HG03442 (cell line): ENCODE data around the gene TMEM178A.
A peak's percentile ranks its signal among the peaks of the same experiment; 100 is the strongest.
"Not testable (repeated sequence)": the region's sequence is repeated elsewhere in the genome, so short reads cannot be mapped to it uniquely, and the experiment has no call there.

Experiments
- ATAC-seq: cut with Tn5 transposase; IDR thresholded peaks from one replicate; pipeline ENCODE4 v1.9.1; 2021; ENCODE audit warnings: mild to moderate bottlenecking, moderate library complexity; ENCODE audit not compliant: unreplicated experiment

The TMEM178A gene

DNA sequence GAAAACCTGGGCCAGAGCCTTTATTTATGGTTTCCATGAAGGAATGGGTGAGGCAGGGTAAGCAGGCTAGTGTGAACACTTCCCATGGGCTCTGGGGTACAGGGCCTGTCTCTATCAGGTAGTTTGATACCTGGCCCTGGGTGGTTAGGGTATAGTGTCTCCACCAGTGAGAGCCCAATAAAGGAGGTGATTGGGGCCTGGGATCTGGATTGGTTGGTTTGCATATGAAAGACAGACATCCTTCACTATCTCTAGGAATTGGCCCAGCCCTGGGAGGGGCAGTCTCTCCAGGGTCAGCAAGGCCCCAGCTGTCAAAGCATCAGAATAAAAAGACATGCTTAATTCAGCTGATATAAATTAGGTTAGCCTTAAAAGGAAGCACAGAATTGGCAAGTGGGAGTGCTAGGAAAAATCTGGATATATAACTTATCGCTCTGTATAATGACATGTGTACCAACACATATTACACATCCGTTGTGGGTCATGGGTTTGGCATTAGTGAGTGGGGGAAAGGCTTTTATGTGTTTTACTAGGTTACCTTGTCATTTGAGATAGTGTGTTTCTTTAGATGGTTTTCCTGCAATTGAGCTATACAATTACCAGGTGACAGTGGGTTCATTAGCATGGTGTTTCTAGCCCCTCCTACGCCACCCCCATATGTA, 18.5 kb upstream of the TMEM178A start:
- ATAC-seq, result no peak

DNA sequence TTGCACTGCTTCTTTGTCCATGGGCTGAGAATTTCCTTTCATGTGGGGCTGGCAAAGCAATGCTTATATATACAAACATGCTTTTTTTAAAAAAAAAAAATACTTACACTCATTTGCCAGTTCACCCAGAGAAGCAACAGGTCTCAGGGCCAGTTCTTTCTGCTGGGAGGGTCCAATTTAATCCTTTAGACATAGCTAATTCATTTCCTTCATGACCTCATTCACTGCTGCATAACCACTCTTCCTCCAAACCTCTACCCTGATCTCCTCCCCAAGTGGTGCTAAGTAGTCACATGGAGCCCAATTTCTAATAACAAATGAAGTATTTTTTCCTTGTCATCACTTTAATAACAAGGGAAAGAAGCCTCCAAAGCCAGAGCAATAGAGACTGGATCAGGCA, 17.1 kb upstream of the TMEM178A start:
- ATAC-seq, result no peak

DNA sequence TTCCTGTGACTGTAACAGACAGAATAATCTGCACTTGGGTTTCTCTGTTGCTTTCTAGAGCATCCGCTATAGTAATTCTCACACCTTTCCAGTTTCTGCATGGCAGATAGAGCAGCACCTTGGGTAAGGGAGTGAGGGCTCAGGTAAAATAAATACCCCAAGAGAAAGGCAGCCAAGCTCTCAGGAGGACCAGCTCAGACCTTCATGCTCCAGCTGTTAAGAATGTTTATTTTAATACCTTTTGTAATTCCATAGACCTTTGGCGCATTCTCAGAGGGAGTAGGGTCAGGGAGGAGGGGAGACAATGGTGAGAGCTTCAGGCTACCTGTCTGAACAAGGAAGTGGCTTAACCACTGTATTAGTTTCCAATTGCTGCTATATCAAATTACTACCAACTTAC, 16.2 kb upstream of the TMEM178A start:
- ATAC-seq, result no peak

DNA sequence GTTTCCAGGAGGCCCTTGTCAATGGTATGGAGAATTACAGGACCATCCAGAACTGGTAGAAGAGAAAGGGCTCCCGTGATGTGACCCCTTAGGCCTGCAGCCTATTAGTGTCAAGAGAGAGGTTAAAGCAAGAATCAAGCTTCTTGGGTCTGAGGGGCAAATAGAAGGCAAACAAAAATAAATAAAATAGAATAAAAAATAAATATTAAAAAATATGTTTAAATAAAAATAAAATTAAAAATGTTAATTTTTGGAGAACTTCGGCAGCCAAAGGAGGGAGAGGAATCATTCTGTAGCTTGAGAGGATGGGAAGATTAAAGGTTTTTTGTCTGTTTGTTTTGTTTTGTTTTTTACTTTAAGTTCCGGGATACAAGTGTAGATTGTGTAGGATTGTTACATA, 15.2 kb upstream of the TMEM178A start:
- no peak for ATAC-seq

DNA sequence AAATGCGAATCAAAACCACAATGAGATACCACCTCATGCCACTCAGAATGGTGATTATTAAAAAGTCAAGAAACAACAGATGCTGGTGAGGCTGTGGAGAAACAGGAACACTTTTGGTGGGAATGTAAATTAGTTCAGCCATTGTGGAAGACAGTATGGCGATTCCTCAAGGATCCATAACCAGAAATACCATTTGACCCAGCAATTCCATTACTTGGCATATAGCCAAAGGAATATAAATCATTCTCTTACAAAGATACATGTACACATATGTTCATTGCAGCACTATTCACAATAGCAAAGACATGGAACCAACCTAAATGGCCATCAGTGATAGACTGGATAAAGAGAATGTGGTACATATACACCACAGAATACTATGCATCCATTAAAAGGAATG, 9.5 kb upstream of the TMEM178A start:
- not testable (repeated sequence) for ATAC-seq

DNA sequence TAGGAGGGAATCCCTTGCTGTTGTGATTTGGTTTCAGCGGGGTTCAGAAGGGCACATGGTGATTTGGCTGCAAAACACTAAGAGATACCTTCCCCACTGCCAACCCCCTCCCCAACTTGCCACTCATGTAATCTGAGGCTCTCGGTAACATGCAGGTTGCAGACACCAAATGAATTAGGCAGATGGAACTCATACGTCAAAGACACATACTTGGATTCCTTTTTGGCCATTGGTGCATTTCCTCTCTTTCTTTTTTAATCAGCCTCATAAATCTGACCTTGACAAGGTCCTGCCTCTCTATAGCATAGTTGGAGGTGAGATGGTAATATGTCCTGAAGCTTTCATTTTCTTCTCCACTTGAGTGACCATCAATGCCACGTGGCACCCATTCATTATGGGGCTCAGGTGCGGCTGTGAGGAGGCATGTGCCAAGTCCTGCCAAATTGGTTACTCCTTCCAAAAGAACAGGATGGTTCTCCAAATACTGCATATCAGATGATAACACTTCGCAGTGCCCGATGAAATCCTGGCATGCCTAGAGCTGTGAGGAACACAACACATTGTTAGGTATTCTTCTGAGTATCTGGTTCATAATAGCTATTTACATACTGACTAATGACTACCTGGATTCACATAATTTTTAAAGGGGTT, 8.3 kb upstream of the TMEM178A start:
- no peak for ATAC-seq

DNA sequence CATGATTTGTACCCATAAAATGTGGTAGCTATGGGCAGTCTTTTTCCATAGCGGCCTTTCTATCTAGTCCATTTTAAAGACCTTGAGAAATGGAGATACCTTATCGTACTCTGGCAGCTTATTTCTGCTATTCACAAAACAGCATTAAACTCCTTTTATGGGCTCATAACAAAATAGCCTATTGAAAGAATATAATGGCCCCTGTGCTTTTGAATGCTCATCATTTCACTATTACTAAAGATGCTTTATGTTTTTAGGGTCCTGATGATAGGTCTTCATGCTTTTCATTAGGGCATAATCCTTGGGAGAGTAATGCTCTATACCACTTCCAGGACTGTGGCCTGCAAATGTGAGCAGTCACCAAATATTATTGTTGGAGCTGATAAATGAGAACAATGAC, 7.3 kb upstream of the TMEM178A start:
- no peak for ATAC-seq

DNA sequence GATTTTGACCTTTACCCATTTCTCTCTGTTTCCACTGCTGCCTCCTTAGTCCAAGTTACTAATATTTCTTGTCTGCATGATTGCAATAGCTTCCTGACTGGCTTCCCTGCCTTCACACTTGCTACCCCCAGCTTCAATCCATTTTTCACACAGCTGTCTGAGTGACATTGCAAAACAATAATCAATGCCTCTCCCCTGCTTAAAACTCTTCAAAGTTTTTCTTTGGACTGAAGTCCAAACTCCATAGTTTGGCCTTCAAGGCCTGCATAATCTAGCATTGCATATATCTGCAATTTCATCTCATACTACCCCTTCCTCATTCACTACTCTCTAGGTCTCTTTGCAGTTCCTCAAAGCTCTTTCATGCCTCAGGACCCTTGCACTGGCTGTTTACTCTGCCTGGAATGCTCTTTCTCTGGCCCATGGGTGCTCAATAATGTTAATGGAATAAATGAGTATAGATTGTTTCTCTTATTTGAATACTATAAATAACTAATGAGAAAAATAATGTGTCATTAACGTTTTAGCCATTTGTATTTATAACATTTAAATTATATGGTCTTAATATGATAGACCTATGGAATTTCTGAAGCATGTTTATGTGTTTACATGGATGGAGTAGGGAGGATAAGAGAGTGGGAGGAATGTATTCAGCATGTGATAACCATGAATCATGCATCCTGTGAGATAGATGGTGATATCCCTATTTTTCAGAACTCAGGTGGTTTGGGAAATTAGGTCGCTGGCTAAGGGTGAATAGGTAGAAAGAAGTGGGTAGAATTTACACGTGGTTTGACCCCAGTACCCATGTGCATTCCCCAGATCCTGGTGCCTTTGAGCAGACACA, 5.7 kb upstream of the TMEM178A start:
- no peak for ATAC-seq

DNA sequence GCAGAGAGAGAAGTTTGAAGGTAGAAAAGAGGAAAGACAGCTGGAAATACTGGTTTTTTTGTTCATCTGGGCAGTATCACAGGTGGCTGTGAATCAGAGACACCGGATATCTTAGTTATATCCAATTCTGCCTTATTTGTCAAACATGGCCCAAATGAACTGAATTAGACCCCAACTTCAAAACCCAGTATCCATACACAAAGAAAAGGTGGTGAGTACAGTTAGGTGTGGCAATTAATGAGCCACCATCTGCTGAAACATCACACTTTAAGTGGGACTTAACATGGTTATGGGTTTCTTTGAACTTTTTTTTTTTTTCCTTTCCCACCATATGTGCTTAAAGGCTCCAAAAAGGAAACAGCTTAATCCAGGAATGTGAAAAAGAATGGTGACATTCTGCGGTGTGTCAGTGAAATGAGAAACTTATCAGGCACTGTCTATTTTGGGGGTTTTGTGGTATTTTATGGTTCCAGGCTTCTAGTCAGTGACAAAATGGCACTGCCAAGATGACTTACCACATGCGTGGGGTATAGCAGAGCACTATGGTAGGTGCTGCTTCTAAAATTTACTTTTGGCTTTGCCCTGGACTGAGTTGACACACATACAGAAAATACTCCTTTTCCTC, 5.0 kb upstream of the TMEM178A start:
- ATAC-seq, result no peak

DNA sequence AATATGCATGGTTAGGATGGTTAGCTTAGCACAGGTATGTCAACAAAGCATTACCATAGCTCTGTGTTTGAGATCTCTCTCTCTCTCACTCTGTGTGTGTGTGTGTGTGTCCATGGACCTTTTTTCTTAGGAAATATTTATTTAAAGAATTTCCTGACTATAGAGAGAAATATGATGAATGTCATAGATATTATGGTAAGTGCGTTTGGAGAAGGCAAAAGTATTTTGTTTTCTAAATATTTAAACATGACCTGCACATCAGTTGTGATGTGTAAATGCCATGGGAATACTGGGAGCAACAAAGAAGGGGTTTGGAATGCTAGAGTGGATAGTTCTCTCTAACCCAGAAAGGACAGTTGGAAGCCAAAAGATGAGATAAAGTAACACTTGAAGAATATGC, 3.9 kb upstream of the TMEM178A start:
- no peak for ATAC-seq

DNA sequence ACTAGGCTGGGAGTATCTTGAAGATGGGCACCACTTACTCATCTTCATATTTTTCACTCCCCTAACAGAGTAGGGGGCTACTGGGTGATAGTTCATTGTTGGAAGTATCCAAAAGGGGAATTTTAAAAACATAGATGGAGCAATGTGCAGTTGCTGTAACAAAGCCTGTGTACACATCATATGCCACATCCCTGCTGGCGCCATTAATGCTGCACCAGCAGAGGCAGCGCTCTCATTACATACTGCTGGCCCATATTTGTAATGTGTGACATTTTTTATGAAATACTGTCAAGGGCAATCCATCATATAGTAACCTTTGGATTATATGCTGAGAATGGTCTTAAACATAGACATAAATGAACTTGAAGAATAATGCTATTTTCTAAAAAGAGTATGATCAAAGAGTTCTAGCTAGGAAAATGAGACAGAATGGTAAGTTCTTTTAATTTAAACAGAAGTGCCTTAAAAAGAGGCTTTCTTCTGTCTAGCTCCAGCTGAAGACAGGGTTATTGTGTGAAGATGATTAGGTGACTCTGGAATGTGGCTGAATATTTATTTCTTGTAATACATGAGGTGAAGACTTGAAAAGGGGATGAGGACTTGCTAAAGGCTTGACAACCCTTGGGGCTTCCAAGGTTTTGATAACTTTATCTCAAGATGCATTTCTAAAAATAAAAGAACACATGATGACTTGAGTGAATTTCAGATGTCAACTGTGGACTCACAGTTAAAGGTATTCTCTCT, 2.4 kb upstream of the TMEM178A start:
- no peak for ATAC-seq

DNA sequence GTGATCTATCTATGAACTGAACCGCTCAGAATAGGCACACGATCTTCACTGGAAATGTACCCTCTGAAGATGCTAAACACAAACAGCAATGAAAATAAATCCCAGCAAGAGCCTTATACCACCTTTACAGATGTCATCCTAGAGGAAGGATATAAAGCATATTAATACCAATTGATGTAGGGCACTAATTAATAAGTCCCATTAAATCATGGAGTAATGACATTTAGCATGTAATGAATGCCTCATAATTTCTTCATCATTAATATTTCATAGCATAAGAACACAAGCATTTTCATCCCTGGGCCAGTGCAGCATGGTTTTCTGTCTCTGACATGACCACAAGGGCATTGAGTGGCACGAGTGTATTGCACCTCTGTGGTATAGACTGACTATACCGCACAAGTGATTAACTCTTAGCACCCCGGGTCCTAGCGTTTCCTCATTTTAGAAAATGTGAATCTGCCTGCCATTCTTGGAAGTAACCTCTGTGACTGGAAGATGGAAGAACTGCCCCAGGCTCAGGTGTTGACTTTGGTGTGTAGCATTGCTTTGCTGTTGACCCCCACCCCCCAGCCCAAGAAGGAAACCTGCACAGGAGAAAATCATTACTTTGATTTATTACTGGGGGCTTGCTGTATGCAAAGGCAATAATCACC, 1.4 kb upstream of the TMEM178A start:
- no peak for ATAC-seq

DNA sequence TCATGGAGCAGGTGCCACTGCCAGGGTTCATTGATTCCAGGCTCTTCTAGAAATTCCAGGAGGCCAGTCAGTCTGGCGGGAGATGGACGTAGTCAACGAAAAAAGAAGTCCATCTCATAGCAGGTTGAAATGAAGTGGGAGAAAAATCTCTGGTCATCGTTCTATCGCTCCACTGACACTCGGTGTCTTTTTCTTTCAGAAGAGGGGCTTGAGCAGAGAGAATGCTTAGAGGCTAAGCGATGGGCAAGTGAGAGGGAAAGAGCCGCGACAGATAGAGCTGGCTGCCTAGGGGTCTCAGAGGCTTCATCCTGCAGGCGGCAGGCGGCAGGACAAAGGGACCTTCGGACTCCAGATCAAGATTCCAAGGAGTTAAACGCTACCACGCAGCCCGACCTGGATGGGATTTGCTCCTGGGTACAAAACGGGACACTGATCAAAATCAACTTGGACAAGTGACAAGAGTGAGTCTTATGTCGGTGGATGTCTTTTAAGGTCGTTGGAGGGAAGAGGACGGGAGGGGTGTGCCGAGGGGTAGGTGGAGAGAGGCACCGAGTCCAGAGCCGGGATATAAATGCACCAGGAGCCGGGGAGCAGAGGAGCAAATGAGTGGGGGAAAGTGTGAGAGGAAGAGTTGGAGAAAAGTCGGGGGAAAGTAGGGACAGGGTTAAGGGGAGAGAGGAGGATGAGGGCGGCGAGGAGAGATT, 677 bp upstream of the TMEM178A start:
- ATAC-seq, result no peak

DNA sequence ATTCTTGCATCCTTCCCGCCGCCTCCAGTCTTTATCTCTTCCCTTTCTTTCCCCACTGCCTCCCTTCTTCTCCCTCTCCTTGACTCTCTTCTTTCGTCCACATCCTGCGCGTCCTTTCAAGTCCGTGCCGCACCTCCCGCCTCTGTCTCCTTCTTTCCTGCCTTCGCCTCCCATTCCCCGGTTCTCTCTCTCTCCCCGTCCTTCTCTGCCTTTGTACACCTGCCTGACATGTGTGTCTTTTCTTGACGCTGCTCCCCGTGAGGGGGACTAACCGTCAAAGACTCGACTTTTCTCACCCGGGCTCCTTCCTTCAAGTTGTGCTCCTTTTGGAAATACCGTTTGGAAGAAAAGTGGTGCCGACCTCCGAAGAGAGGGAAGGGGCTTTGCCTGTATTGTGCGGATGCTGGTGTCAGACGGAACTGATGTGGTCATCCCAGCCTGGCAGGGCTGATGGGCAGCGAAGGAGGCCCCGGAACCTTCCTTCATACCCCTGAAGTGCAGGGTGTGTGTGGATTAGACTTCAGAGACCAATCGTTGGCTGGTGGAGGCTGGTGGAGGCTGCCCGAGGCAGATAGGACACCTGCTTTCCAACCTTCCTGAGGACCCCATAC, 879 bp downstream of the TMEM178A start:
- ATAC-seq, result peak; percentile 4

DNA sequence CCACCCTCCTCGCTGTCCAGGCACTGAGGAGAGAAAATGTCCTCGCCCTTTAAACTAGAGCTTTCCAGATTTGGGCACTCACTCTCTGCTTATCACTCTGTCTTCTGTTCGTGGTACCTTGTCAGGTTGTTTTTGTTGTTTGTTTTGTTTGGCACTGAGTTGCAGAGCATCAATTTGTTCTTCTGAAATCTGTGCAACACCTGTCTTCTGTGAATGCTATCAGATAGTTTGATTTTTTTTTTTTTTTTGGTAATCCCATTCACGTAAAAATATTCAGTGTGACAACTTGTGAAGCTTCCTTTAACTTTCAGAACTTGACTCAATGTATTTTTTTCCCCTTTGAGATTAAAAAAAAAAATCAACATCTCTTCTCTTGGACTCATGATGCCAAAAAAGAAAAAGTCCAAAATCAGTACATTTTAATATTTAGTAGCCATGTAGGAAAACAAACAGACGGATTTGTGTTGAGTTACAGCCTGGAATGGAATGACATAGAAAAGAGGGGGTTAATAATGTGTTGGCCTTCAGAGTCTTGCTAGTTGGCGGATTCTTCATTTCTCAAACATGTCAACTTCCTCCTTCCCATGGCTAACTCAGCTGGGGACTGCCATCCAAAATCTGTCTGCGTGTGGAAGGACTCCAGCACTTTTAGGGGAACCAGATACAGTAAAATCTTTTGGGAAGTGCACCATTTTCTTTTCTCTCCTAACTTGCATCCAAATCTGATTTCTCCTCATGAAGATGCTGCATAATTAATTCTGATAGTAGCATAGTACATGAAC, 1.6 kb downstream of the TMEM178A start:
- no peak for ATAC-seq

DNA sequence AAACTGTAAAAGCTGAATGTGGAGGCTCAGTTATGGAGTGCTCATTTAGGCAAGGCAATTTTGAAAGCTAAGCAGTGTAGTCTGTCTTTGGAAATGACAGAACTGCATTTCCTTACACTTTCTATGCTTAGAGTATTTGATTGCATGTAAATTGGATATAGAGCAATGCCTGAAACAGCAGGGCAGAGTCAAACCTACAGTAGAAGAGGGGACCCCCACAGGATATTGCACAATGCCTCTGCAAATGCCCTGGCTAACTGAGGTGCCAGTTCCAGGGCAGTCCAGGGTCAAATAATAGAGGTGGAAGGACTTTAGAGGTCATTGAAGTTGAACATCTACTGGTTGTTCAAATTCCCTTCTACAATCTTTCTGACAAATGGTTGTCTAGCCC, 2.2 kb downstream of the TMEM178A start:
- ATAC-seq, result no peak

DNA sequence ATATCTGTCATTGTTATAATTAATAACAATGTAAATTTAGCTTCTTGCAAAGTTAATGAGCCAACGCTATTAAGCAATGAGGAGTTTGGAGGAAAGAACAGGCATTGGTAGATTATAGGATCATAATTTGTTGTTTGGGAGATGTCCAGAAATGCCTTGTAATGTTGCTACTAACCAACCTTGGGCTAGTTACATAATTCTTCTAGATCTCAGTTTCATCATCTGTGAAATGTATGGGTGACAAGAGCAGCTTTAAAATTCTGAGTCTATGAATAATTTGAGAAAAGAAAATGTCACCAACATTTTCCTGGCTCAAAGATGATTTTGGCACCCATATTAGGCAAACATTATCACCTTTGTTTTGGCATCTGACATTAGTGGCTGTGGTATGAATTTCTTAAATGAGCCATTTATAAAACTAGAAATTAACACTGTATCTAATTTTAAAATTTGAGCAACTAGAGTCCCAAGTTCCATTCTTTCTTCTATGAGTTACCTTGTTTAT, 2.9 kb downstream of the TMEM178A start:
- no peak for ATAC-seq

DNA sequence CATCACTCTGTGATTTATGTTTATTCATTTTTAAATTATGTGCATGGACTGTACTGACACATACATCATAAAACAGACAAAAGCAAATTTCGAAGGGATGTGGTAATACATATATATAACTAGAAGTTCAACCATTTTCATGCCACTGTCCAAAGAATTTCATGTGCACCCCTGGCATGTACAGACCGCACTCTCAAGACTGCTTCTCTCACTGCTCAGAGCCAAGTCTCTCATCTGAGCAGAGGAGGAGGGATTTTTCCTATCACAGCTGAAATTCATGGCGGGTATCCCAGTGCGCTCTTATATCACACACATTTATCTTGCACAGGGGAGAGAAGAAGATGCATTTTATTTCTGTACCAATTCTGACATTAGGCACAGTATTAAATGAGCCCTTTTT, 5.9 kb downstream of the TMEM178A start:
- ATAC-seq, result no peak
